AG04450 (cell line): ENCODE measurements around the gene RPA1. TPM values are rescaled to one million over a fixed set of nuclear protein-coding genes. Genes with fewer than 3 reads are reported as not detected.
A peak's percentile ranks its signal among the peaks of the same experiment; 100 is the strongest.

Experiments used
- CTCF ChIA-PET: fragments of 300-600, 350-600 bp; formaldehyde crosslinking; extraction: SDS; loops from one replicate; lab custom pipeline; 2022; ENCODE audit warnings: antibody characterized with exemption, inconsistent platforms; lab: Charles Lee
- POLR2A ChIA-PET: fragments of 350-600 bp; formaldehyde crosslinking; extraction: SDS; loops from one replicate; lab custom pipeline; 2021; ENCODE audit warnings: antibody characterized with exemption, inconsistent platforms; lab: Yijun Ruan, JAX
- DNase-seq: peaks from one replicate; pipeline ENCODE4 v3.0.0-alpha.2; 2011; ENCODE audit warnings: low read depth, low spot score
- H3K27ac ChIP-seq: one replicate; pipeline ENCODE4 v1.5.1; 2012; ENCODE audit warnings: low read depth, low read length, control low read depth
- H3K27me3 ChIP-seq: one replicate; pipeline ENCODE4 v1.6.0; 2012; ENCODE audit warnings: low read length; ENCODE audit not compliant: control insufficient read depth, insufficient read depth
- H3K4me3 ChIP-seq: 2 replicates; pipeline ENCODE4 v1.5.1; 2011; ENCODE audit warnings: mild to moderate bottlenecking, low read depth, low read length, control low read depth
- H3K9me3 ChIP-seq: 2 replicates; pipeline ENCODE4 v1.5.1; 2012; ENCODE audit warnings: low read length; ENCODE audit not compliant: control insufficient read depth, insufficient read depth
- polyA plus RNA-seq: library from polyadenylated mRNA; depleted of rRNA; stranded (reverse); fragments of >200 nt; gene quantifications from 2 replicates; pipeline ENCODE4 v1.2.3, GENCODE V29; 2011
- TF ChIP-seq, protein P1 (sequence below): IDR thresholded peaks from 2 replicates; pipeline ENCODE4 v1.5.1; 2011; ENCODE audit warnings: low read depth, low read length, control low read depth, inconsistent platforms

RPA1 gene
- polyA plus RNA-seq, 1 experiment: 56.4 TPM

DNA sequence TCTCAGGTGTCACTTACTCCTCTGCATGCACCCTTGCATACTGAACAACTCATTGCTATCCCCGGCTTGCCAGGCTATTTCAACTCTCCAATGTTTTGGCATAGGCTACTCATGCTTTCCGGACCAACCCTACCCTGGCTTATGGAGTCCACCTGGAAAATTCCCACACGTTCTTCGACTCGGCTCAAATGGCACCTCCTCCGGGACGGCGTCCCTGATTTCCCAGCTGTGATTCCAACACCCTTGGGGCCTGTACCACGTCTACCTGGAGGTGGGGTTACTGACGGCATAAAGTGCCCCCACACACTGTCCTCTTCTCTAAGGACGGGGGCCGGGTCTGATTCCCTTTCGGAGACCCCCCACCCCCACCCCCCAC, 601 bp upstream of the RPA1 start:
- Histone ChIP-seq H3K27ac (no peak overlapping the region), H3K27me3 (no peaks in the 10 kb centered on the region), H3K9me3 (no peaks in the 10 kb centered on the region), H3K4me3 (peak overlapping the region; percentile 63)
- ChIA-PET POLR2A (interaction anchor here (0.5 to 1.8 kb wide), 3 partner anchors 111 to 507 kb away, joined by 3 to 6 read pairs (median 4); partner anchors contain the start of gene TSR1), CTCF (no interaction called here)
- no peak for DNase-seq
- TF ChIP-seq, protein P1, sequence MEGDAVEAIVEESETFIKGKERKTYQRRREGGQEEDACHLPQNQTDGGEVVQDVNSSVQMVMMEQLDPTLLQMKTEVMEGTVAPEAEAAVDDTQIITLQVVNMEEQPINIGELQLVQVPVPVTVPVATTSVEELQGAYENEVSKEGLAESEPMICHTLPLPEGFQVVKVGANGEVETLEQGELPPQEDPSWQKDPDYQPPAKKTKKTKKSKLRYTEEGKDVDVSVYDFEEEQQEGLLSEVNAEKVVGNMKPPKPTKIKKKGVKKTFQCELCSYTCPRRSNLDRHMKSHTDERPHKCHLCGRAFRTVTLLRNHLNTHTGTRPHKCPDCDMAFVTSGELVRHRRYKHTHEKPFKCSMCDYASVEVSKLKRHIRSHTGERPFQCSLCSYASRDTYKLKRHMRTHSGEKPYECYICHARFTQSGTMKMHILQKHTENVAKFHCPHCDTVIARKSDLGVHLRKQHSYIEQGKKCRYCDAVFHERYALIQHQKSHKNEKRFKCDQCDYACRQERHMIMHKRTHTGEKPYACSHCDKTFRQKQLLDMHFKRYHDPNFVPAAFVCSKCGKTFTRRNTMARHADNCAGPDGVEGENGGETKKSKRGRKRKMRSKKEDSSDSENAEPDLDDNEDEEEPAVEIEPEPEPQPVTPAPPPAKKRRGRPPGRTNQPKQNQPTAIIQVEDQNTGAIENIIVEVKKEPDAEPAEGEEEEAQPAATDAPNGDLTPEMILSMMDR: no peak

DNA sequence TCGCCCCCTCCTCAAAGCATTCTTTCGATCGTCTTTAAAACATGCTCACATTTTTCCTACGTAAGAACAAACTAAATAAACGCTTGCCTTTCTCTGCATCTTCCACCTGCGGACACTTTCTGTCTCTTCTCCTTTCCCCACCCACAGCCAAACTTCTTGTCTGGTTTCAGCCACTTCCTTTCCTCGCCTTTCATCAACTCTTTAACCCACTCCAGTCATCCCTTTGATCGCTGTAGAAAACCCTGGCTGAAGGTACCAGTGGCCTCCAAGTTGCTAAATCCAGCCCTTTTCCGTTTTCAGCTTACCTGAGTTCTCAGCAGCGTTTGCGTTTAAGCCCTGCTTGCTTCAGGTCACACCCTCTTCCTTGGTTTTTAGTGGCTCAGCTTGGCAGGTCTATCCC, 483 bp downstream of the RPA1 start:
- Histone ChIP-seq H3K9me3 (no peaks in the 10 kb centered on the region), H3K27ac (no peak overlapping the region), H3K27me3 (no peaks in the 10 kb centered on the region), H3K4me3 (peak overlapping the region; percentile 63)
- no peak for DNase-seq
- POLR2A ChIA-PET: interaction anchor here (1.2 to 1.8 kb wide), 2 partner anchors 112 to 114 kb away, joined by 4 to 6 read pairs; no protein-coding TSS in a partner anchor
- CTCF ChIA-PET: interaction anchor here (0.7 kb wide), 1 partner anchor 36 kb away, joined by 11 read pairs; no protein-coding TSS in a partner anchor
- TF ChIP-seq, protein P1: no peak

DNA sequence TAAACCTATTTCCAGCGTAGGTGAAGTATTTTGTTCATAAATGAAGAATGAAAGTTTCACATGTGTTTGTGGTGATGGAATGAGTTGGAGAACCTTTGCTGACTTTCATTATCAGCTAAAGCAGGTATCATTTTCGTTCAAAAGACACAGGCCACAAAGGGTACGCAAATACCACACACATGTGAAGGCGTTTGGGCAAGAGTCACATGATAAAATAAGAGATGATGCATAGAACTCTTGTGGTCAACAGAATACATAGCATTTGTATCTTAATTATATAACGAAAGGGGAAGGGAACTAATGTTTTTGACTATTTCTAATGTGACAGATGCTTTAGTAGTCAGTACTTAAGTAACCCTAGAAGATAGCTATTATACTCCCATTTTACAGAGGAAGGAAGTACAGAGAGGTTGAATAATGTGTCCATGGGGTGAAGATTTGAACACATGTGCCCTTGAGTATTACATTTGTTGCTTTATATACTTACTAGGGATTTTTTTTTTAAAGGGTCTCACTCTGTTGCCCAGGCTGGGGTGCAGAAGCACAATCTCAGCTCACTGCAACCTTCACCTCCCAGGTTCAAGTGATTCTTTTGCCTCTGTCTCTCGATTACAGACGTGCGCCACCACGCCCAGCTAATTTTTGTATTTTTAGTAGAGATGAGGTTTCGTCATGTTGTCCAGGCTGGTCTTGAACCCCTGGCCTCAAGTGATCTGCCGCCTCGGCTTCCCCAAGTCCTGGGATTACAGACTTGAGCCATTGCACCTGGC, 4.8 kb downstream of the RPA1 start:
- H3K4me3 ChIP-seq: no peak overlapping the region
- TF ChIP-seq, protein P1: no peak
- no peak for DNase-seq
- H3K27ac ChIP-seq: no peak overlapping the region
- H3K9me3 ChIP-seq: no peaks in the 10 kb centered on the region
- CTCF ChIA-PET: interaction anchor here (0.7 to 0.9 kb wide), 2 partner anchors 61 to 205 kb away, joined by 3 read pairs; no protein-coding TSS in a partner anchor
- H3K27me3 ChIP-seq: no peaks in the 10 kb centered on the region
- POLR2A ChIA-PET: no interaction called here

DNA sequence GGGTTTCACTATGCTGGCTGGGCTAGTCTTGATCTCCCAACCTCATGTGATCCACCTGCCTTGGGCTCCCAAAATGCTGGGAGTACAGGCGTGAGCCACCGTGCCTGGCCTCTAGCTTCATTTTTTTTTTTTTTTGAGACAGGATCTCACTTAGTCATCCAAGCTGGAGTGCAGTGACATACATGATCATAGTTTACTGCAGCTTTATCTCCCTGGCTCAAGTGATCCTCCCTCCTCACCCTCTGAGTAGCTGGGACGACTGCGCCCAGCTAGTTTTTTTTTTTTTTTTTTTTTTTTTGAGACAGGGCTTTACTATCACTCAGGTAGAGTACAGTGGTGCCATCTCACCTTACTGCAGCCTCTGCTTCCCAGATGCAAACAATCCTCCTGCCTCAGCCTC, 9.7 kb downstream of the RPA1 start:
- CTCF ChIA-PET: no interaction called here
- DNase-seq: no peak
- no peaks in the 10 kb centered on the region for H3K9me3 ChIP-seq
- POLR2A ChIA-PET: no interaction called here
- H3K27me3 ChIP-seq: no peaks in the 10 kb centered on the region
- no peak overlapping the region for H3K4me3 ChIP-seq
- no peak overlapping the region for H3K27ac ChIP-seq
- TF ChIP-seq, protein P1: no peak

DNA sequence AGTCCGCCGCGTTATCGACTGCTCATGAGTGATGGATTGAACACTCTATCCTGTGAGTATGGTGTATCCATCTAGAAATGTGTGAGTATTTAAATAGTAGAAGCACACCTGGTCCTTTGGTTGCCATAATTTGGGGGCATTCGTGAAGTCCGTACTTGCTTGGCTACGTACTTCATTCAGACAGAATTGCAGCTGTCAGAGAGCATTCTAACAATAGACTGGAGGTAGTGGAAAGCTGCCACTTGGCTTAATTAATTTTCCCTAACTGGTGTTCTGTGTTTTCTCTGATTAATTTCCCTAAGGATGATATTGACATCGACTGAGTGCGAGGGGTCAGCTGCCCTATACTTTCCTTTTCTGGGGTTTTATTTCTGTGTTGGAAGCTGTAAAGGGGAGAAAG, 14.1 kb downstream of the RPA1 start:
- TF ChIP-seq, protein P1: no peak
- DNase-seq: no peak

More for the DNA sequence above, 14.1 kb downstream of the RPA1 start:
- Histone ChIP-seq H3K27me3 (no peaks in the 10 kb centered on the region), H3K27ac (no peak overlapping the region), H3K9me3 (no peaks in the 10 kb centered on the region), H3K4me3 (no peak overlapping the region)
- POLR2A ChIA-PET: no interaction called here
- CTCF ChIA-PET: no interaction called here
